ENCODE data around the gene AK1.

AK1 gene

DNA sequence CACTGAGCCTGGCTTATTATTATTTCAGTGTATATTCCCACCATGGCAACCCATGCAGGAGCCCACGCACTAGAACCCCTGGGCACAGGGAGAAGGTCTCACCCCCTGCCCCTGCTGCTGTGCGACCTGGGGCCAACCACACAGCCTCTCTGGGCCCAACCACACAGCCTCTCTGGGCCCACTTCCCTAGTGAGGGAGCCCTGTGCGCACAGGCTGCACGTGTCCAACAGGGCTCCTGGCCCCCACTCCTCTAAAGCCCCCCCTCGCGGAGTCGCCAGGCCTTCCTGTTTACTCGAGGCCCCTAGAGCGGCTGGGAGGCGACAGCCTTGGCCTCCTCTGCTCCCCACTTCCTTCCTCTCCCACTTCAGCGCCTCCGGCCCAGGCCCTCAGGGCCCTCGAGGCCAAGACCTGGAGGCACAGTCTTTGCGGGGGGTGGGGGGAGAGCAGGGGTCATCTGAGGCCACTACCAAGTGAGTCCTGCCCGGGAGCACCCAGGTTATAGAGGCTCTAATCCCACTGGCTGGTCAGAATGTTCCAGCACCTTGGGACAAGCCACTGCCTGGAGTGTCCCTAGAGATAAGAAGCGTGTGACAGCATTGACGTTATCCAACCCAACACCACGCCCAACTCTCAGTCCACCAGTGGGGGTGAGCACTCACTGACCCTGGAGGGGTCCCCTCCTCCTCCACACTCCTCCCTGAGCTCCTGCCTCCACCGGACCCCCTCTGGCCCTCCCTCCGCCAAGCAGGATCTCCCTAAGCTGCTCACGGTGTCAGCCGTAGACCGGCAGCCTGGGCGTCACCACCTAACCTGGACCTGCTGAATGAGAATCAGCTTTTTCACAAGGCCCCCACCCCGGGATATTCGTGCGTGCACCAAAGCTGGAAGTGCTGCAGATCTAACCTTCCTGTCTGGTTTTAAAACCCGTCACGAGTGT, 15.1 kb downstream of the AK1 start:
- Histone ChIP-seq H3K9me3 (ENCODE audit: control insufficient read depth in 1 of 2, low read length in 2 of 2) (no peaks in the 10 kb centered on the region), H3K36me3 (ENCODE audit: control insufficient read depth in 1 of 2, insufficient read depth in 2 of 2, low read length in 2 of 2) (peaks cover 0 to 3% of the 10 kb centered on the region in 2 donors), H3K27ac (ENCODE audit: low read length) (peak overlapping the region; percentile 51), H3K4me1 (ENCODE audit: control insufficient read depth in 1 of 2, insufficient read depth in 2 of 2, low read length in 2 of 2) (peaks cover 0 to 18% of the 10 kb centered on the region in 2 donors), H3K4me3 (ENCODE audit: low read depth in 1 of 2, low read length in 2 of 2) (no peak overlapping the region), H3K27me3 (ENCODE audit: low read depth, low read length) (no peaks in the 10 kb centered on the region)

DNA sequence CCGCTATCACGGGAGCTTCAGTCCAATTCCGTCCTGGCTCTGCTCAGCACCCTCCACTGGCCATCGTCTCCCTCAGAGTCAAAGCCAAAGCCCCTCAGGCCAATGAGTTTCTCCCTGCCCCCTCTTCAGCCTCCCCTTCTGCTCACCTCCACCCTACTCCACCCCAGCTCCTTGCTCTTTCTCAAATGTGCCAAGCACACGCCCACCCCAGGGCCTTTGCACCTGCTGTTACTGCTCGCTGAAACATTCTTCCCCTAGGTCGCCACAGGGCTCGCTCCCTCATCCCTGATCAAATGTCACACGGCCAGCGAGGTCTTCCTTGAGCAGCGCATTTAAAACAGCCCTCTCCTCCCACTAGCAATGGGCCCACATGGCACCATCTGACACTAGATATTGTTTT, 16.7 kb downstream of the AK1 start:
- H3K4me1 ChIP-seq (ENCODE audit: control insufficient read depth in 1 of 2, insufficient read depth in 2 of 2, low read length in 2 of 2) = peaks cover 0 to 18% of the 10 kb centered on the region in 2 donors
- no peaks in the 10 kb centered on the region for H3K27me3 ChIP-seq (ENCODE audit: low read depth, low read length)
- no peak overlapping the region for H3K4me3 ChIP-seq (ENCODE audit: low read depth in 1 of 2, low read length in 2 of 2)
- H3K36me3 ChIP-seq (ENCODE audit: control insufficient read depth in 1 of 2, insufficient read depth in 2 of 2, low read length in 2 of 2) = no peaks in the 10 kb centered on the region
- no peaks in the 10 kb centered on the region for H3K9me3 ChIP-seq (ENCODE audit: control insufficient read depth in 1 of 2, low read length in 2 of 2)
- H3K27ac ChIP-seq (ENCODE audit: low read length) = no peak overlapping the region

DNA sequence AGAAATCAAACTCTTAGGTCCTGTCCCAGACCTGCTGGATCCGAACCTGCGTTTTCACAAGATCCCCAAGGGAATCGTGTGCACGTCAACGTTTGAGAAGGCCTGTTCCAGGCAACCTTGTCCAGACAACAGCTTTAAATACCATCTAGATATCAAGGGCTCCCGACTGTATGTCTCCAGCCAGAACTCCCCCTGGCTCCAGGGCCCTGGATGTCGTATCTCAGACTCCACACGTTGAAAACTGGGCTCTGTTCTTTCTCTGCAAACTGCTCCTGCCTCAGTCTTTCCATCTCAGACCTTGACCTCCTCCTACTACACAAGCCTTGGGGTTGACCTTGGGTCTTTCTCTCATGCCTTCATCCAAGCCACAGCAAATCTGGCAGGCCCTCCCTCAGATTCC, 17.2 kb downstream of the AK1 start:
- Histone ChIP-seq H3K4me1 (ENCODE audit: control insufficient read depth in 1 of 2, insufficient read depth in 2 of 2, low read length in 2 of 2) (peaks cover 0 to 18% of the 10 kb centered on the region in 2 donors), H3K4me3 (ENCODE audit: low read depth in 1 of 2, low read length in 2 of 2) (no peak overlapping the region), H3K9me3 (ENCODE audit: control insufficient read depth in 1 of 2, low read length in 2 of 2) (no peaks in the 10 kb centered on the region), H3K27ac (ENCODE audit: low read length) (no peak overlapping the region), H3K27me3 (ENCODE audit: low read depth, low read length) (no peaks in the 10 kb centered on the region), H3K36me3 (ENCODE audit: control insufficient read depth in 1 of 2, insufficient read depth in 2 of 2, low read length in 2 of 2) (no peaks in the 10 kb centered on the region)

DNA sequence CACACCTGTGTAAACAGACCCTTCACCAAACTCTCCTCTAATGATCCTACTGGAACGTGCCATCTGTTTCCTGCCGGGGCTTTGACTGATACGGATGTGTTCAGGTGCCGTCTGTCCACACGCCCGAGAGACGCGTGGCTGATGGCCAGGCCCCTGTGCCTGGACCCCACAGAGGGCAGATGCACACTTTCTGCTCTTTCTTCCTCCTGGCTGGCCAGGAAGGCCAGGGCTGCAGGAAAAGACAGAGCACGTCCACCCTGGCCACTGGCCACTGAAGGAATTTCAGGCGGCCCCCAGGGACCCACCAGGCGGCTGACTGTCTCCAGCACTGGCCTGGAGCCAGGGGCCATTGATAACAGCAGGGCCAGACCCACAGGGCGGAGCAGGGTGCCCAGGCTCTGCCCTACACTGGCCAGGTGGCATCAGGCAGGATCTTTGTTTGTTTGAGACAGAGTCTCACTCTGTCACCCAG, 19.4 kb downstream of the AK1 start:
- Histone ChIP-seq H3K27me3 (ENCODE audit: low read depth, low read length) (no peaks in the 10 kb centered on the region), H3K27ac (ENCODE audit: low read length) (no peak overlapping the region), H3K4me1 (ENCODE audit: control insufficient read depth in 1 of 2, insufficient read depth in 2 of 2, low read length in 2 of 2) (peaks cover 0 to 18% of the 10 kb centered on the region in 2 donors), H3K4me3 (ENCODE audit: low read depth in 1 of 2, low read length in 2 of 2) (no peak overlapping the region), H3K36me3 (ENCODE audit: control insufficient read depth in 1 of 2, insufficient read depth in 2 of 2, low read length in 2 of 2) (no peaks in the 10 kb centered on the region), H3K9me3 (ENCODE audit: control insufficient read depth in 1 of 2, low read length in 2 of 2) (no peaks in the 10 kb centered on the region)

DNA sequence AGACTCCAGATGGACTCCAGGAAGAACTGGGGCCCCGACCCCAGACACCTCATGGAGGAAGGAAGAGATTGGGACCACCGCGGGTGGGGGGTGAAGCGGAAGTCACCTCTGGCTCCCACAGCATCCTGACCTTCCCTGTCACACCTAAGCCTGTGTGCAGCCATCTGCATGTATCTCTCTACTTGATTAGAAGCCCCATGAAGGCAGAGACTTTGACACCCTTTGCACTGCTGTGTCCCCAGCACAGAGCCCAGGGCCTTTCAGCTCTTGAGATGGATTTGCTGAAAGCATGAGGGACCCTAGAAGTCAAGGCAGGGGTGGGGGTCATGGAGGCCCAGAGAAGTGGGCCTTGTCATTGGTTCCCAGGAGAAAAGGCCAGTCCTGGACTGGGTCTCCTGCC, 20.2 kb downstream of the AK1 start:
- no peaks in the 10 kb centered on the region for H3K27me3 ChIP-seq (ENCODE audit: low read depth, low read length)
- peaks cover 1 to 13% of the 10 kb centered on the region in 2 donors for H3K4me1 ChIP-seq (ENCODE audit: control insufficient read depth in 1 of 2, insufficient read depth in 2 of 2, low read length in 2 of 2)
- no peaks in the 10 kb centered on the region for H3K36me3 ChIP-seq (ENCODE audit: control insufficient read depth in 1 of 2, insufficient read depth in 2 of 2, low read length in 2 of 2)
- no peak overlapping the region for H3K4me3 ChIP-seq (ENCODE audit: low read depth in 1 of 2, low read length in 2 of 2)
- H3K9me3 ChIP-seq (ENCODE audit: control insufficient read depth in 1 of 2, low read length in 2 of 2) = no peaks in the 10 kb centered on the region
- H3K27ac ChIP-seq (ENCODE audit: low read length) = no peak overlapping the region

DNA sequence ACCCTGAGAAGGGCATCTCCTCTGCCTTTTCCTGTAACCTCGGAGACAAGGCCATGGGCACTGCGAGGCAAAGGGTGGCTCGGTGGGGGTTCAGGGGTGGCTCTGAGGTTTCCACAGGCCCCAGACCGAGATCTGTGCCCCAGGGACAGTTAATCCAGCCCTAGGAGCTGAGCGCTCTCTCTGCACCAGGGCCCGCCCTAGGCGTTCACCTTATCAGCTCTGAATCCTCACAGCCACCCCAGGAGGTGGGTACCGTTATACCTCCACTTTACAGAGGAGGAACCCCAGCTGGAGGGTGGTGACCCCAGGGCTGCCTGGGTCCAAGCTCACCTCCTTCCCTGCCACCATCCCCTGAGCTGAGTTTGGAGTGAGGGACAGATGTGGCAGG, 20.8 kb downstream of the AK1 start:
- Histone ChIP-seq H3K4me3 (ENCODE audit: low read depth in 1 of 2, low read length in 2 of 2) (no peak overlapping the region), H3K36me3 (ENCODE audit: control insufficient read depth in 1 of 2, insufficient read depth in 2 of 2, low read length in 2 of 2) (no peaks in the 10 kb centered on the region), H3K27ac (ENCODE audit: low read length) (no peak overlapping the region), H3K9me3 (ENCODE audit: control insufficient read depth in 1 of 2, low read length in 2 of 2) (no peaks in the 10 kb centered on the region), H3K27me3 (ENCODE audit: low read depth, low read length) (no peaks in the 10 kb centered on the region), H3K4me1 (ENCODE audit: control insufficient read depth in 1 of 2, insufficient read depth in 2 of 2, low read length in 2 of 2) (peaks cover 5 to 7% of the 10 kb centered on the region in 2 donors)

DNA sequence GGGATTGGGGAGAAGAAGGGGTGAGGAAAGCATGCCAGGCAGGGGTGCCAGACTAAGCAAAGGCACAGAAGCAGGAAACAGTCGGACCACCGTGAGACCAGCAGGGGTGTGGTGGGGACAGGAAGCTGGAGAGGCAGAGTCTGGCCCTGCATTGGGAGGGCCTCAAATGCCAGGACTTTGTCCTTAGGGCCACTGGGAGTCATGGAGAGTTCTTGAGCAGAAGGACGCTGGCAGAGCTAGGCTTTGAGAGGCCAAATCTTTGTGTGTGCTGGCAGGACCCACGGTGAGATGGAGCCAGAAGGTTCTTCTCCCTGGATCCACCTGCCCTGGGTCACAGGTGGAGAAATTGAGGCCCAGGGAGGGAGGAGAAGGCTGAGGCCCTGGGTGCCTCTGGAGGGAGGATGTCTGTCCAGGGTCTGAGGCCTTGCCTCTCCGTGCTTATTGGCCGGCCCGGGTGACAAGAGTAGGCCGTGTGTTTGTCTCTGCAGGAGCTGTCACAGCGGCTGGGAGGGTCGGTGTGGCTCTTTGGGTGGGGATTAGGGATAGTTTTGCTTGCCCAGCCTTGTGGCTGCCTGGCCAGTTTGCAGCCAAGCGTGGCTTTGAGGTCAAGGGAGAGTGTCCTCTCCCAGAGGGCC, 21.3 kb downstream of the AK1 start:
- Histone ChIP-seq H3K36me3 (ENCODE audit: control insufficient read depth in 1 of 2, insufficient read depth in 2 of 2, low read length in 2 of 2) (no peaks in the 10 kb centered on the region), H3K27ac (ENCODE audit: low read length) (no peak overlapping the region), H3K4me3 (ENCODE audit: low read depth in 1 of 2, low read length in 2 of 2) (no peak overlapping the region), H3K27me3 (ENCODE audit: low read depth, low read length) (no peaks in the 10 kb centered on the region), H3K9me3 (ENCODE audit: control insufficient read depth in 1 of 2, low read length in 2 of 2) (no peaks in the 10 kb centered on the region), H3K4me1 (ENCODE audit: control insufficient read depth in 1 of 2, insufficient read depth in 2 of 2, low read length in 2 of 2) (peaks cover 3 to 5% of the 10 kb centered on the region in 2 donors)

DNA sequence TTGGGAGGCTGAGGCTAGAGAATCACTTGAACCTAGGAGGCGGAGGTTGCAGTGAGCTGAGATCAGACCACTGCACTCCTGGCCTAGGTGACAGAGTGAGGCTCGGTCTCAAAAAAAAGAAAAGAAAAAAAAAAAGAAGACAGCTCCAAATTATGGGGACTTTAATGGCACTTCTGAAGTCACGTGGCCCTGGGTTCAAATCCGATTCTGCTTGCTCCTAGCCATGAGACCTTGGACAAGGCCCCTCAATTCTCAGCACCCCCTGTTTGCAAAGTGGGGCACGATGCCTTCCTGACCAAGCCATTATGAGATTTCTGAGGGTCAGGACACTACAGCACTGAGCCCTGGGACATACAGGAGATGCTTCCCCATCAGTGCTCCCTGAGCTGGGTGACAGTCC, 22.0 kb downstream of the AK1 start:
- Histone ChIP-seq H3K27me3 (ENCODE audit: low read depth, low read length) (no peaks in the 10 kb centered on the region), H3K4me1 (ENCODE audit: control insufficient read depth in 1 of 2, insufficient read depth in 2 of 2, low read length in 2 of 2) (peaks cover 3 to 5% of the 10 kb centered on the region in 2 donors), H3K27ac (ENCODE audit: low read length) (no peak overlapping the region), H3K4me3 (ENCODE audit: low read depth in 1 of 2, low read length in 2 of 2) (no peak overlapping the region), H3K9me3 (ENCODE audit: control insufficient read depth in 1 of 2, low read length in 2 of 2) (no peaks in the 10 kb centered on the region), H3K36me3 (ENCODE audit: control insufficient read depth in 1 of 2, insufficient read depth in 2 of 2, low read length in 2 of 2) (peaks cover 0 to 3% of the 10 kb centered on the region in 2 donors)

DNA sequence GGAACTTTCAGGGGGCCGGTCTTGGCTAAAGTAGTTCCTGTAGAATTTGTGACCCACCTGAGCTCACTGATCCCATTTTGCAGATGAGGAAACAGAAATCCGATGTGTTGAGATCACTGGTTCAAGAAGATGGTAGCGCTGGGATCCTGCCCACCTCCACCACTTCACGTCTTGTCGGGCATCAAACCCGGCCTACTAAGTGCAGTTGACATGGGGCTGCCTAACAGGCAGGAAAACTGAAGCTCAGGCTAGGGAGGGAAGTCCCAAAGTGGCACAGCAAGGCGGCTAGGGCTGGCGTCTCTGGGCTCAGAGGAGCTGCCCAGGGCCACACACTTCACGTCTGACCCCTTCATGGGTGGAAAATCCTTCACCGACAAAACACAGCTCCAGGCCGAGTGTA, 22.5 kb downstream of the AK1 start:
- Histone ChIP-seq H3K27me3 (ENCODE audit: low read depth, low read length) (no peaks in the 10 kb centered on the region), H3K4me3 (ENCODE audit: low read depth in 1 of 2, low read length in 2 of 2) (no peak overlapping the region), H3K4me1 (ENCODE audit: control insufficient read depth in 1 of 2, insufficient read depth in 2 of 2, low read length in 2 of 2) (peaks cover 3 to 5% of the 10 kb centered on the region in 2 donors), H3K27ac (ENCODE audit: low read length) (no peak overlapping the region), H3K36me3 (ENCODE audit: control insufficient read depth in 1 of 2, insufficient read depth in 2 of 2, low read length in 2 of 2) (peaks cover 0 to 3% of the 10 kb centered on the region in 2 donors), H3K9me3 (ENCODE audit: control insufficient read depth in 1 of 2, low read length in 2 of 2) (peaks cover 0 to under 1% of the 10 kb centered on the region in 2 donors)

DNA sequence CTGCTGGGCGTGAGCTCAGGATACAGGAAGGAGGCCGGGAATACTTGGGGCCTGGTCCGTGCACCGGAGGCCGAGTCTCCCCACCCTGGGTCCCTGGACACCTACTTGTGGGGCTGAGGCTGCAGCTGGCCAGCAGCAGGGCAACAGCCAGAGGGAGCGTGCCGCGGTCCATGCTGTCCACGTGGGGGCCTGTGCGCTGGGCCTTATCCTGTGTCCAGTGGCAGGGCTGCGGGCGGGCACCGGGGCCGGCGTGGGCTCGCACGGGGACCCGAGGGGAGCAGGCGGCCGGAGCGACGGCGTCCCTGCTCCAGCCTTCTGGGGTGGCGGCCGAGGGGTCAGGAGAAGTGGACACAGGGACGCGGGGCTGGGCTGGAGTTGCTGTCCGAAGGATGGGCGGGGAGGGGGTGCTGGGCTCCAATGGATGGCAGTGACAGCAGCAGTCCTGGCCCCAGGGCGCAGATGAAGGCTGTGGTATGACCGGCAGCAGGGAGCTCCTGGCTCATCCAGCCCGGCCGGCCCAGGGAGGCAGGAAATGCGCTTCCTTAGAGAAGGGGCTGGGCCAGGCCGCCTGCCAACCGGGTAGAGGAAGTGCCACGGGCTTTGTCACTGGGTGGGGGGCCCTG, 23.2 kb downstream of the AK1 start, which contains the start of gene ENG:
Gene ENG, minus strand, starts transcription at position 475 of the 623 bp plus-strand sequence. Its CDS starts 303 bp downstream, at position 172.
- Histone ChIP-seq H3K36me3 (ENCODE audit: control insufficient read depth in 1 of 2, insufficient read depth in 2 of 2, low read length in 2 of 2) (peaks cover 0 to 3% of the 10 kb centered on the region in 2 donors), H3K4me1 (ENCODE audit: control insufficient read depth in 1 of 2, insufficient read depth in 2 of 2, low read length in 2 of 2) (peaks cover 3 to 5% of the 10 kb centered on the region in 2 donors), H3K27me3 (ENCODE audit: low read depth, low read length) (no peaks in the 10 kb centered on the region), H3K9me3 (ENCODE audit: control insufficient read depth in 1 of 2, low read length in 2 of 2) (peaks cover 2 to 6% of the 10 kb centered on the region in 2 donors), H3K27ac (ENCODE audit: low read length) (peak within 1 kb of the TSS; percentile 56), H3K4me3 (ENCODE audit: low read depth in 1 of 2, low read length in 2 of 2) (peak within 1 kb of the TSS; percentile 70 to 77)

All from muscle layer of duodenum (tissue), 2 donors.